Stimulated activated CD8-positive, alpha-beta memory T cell treated with anti-CD3 and anti-CD28 coated beads, Interleukin-4, amount 100 ng/mL, for 24 hours (primary cell): ENCODE data around the gene HOXA9.

ENCODE experiments used
- DNase-seq: peaks from one replicate; pipeline ENCODE4 v3.0.0-alpha.2; 2020; ENCODE audit warnings: low read depth

The HOXA9 gene

DNA sequence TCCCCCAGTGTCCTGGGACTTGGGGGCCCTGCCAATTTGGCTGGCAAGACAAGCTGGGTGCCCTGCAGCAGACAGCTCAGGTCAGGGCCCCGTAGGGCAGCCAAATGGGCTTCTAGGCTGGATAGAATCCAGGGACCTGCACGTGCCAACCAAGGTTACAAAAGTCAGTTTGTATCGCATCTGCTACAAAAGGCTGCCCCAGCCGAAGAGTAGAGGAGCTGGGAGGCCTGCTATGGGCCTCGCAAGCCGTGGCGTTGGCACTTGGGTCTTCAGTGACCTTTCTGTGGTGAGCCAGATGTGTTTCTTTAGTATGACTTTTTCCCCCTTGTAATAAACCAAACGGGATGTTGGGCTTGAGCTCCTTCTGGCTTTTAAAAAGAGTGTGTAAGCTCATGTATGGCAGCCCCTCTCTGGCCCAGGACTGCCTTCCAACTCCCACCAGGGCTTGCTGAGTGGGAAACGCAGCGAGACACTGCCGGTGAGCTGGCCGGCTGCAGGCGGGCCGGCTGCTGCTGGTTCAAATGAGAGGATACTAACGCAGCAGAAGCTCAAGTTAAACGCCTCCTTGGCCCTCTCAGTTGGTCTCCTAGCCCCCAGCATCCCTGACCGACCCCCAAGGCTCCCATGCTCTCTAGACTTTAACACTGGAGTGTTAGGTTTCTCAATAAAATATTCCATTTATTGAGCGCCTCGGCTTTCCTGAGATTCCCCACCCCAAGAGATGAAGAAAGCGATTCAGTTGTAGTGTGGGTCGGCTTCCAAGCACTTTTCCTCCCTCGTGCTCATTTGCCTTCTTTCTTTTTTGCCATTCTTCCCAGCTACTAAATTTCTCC lies 11.8 kb upstream of the HOXA9 start:
- DNase-seq: no peak

DNA sequence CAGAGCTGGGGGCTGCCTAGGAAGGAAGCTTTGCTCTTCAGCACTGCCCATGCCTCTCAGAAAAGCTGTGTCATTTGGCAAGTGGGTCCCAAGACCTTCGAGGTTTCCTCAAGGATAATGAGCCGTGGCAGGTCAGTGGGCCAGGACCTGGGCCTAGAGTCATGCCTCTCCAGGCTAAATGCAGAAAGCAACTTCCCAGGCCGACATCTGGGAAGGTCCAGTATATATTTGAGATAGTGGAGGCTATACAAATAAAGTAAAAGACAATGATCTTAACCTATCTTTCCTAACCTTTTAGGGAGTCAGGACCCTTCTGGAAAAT lies 11.1 kb upstream of the HOXA9 start:
- DNase-seq: no peak

DNA sequence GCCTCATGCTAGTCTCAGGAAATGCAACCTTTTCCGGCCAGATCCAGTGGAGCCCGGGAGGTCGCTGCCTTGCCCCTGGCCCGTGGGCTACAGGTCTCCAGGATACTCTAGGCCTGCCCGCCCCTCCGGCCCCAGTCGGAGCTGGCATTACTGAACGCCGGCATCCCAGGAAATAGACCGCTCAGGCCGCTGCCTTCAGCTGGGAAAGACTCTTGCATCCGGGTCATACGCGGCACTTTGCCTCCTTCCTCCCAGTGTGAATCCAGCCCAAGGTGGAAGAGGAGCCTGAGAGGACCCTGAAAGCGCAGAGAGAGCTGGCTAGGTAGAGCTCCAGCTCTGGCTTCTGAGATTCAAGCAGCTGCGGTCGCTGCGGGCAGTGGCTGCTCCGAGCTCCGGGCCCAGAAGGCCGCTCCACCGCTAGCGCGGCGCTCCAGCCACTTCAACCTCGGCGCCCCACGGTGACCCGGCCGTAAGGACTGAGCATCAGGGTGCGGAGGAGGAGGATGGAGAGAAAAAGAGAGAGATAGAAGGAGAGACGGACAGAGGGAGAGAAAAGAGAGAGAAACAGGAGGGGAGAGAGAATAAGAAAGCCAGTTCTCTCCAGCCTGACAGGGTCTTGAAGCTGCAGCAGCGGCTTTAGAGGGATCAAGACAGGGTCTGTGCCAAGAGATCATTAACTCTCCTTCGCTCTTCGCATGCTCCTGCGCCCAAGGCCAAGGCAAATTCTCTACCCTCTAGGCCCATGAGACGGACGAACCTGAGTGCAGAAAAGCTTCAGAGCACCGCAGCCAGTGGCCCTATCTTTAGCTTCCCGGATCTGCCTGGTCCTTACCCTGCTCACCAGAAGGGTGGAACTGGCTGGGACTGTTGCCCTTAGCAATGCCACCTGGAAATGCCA lies 10.5 kb upstream of the HOXA9 start:
- no peak for DNase-seq

DNA sequence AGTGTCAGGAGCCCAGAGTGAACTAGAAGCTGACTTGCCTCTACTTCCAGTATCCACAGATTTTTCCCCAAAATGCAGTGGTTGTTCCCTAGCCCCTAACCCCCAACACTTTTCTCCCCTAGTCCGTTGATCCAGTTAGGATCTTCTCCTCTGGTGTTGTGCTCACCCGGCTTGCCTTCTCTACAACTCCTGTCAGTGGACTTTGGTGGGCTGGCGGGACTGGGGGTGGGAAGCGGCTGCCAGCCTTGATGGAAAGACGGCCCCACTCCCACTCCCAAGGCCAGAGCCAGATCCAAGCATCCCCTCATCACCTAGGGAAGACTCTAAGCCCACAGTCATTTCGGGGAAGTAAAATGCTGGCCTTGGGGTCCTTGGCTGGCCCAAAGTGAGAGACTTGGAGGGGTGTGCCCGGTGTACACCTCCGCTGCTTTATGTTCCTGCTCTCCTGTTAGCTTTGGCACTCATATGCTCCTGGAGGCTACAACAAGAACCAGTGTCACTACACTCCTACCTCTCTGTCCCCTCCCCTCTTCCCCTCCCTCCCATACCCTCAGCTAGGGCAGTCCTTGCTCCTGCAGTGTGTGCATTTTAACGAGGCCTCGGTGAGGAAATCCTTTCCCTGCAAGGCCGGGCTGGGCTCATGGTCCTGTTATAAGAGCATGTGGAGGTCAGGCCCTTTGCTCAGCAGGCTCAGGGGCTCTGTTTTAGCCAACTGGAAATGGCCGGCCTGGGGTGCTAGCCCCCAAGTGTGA lies 9.7 kb upstream of the HOXA9 start:
- no peak for DNase-seq

DNA sequence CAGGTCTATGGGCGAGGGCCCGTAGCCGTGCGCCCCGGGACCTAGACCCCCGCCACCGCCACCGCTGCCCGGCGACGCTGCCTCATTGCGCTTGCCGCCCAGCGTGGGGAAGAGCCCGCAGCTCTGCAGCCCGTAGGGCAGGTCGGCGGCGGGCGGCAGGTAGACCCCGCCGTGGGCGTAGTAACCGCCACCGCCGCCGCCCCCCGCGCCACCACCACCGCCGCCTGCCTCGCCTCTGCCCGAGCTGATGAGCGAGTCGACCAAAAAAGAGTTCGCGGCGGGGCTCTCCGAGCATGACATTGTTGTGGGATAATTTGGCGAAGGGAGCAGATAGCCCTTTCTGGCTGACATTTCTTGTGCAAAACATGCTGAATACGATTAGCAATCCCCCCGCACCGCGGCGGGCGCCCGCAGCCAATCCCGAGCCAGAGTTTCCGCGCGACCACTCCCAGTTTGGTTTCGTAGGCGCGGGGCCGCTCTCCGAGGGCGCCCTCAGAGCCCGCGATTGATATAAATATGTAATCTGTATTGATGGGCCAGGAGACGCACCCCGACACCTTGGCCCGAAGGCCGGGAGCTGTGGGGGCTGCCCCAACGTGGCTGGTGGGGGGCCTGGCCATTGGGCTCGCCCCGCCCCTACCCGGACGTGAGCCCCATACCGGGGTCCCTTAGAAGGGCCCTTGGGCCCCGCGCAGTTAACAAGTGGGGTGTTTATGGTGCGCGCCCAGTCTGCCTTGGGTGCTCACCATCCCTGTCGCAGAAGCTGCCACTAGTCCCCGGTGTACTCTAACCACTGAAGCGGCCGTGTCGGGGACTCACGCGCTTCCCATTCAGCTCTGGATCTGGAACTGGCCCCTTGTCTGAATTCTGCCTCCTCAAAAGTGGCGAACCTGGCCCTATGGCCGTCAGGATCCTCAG lies 8.9 kb upstream of the HOXA9 start, which contains the start of gene HOXA10:
Gene HOXA10 (minus strand): TSS at position 365 of the 918 bp plus-strand sequence. CDS start 14 bp downstream, at position 351.
- no peak for DNase-seq

DNA sequence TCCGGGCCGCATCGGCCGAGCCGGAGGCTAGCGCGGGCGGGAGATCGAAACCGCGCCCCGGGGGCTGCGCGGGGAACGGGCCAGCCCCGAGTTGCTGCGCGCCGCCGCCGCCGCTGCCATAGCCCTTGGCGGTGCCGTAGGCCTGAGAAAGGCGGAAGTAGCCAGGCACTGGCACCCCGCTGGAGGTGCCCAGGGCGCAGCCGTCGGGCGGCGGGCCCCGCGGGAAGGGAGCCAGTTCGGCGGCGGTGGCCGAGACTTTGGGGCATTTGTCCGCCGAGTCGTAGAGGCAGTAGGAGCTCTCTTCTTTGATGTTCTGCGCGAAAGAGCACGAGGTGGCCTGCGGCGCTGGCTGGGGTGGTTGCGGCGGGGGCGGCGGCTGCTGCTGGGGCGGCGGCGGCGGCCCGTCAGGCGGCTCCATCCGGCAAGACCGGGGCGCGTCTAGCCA lies 8.2 kb upstream of the HOXA9 start:
- DNase-seq: no peak

DNA sequence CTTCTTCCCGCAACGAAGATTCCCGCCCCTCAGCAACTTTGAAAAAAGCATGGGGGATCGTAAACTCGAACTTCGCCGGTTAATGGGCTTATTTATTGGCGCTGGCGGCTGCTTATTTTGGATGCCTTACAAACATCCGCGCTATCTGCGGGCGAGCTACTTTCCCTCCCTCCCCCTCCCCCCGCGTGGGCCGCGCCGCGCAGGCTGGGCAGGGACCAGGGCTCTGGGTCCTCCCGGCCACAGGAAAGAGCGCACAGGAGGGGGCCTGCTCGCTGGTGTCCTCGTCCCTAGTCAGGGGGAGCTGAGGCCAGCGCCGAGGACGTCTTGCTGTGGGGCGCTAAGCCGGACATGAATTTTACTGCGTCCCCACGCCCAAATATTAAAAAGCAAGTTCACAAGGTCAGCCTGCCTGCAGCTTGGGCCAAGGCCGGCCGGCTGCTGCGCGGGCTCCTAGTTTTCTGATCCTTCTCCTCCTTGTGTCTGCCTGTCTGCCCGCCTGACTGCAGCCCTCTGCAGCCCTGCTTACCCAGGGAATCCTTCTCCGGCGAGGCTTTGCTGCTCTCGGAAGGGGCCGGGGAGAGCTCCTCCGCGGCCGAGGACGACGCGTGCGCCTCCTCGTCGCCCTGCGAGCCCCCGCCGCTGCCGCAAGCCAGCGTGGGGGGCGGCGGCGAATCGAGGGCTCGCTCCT lies 7.6 kb upstream of the HOXA9 start:
- DNase-seq: no peak

DNA sequence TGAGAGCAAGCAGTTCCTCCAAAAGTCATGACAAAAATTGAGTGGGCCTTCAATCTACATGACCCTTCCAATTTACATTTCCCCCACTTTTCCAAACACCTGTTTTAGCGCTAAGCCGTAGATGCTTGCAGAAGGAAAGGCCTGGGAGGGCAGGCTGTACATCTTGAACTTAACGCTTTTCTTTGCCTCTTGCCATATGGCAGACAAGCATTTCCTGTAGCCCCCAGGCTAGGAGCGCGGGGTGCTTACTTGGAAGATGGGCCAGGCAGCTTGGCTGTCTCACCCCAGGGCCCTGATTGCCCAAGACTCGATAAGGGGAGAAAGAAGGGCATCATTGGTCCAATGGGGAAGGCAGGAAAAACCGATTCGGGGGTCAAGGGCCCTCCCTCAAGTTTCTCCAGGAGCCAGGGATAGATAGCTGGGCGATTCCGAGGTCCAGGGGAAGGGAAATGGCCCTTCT lies 7.0 kb upstream of the HOXA9 start:
- no peak for DNase-seq

DNA sequence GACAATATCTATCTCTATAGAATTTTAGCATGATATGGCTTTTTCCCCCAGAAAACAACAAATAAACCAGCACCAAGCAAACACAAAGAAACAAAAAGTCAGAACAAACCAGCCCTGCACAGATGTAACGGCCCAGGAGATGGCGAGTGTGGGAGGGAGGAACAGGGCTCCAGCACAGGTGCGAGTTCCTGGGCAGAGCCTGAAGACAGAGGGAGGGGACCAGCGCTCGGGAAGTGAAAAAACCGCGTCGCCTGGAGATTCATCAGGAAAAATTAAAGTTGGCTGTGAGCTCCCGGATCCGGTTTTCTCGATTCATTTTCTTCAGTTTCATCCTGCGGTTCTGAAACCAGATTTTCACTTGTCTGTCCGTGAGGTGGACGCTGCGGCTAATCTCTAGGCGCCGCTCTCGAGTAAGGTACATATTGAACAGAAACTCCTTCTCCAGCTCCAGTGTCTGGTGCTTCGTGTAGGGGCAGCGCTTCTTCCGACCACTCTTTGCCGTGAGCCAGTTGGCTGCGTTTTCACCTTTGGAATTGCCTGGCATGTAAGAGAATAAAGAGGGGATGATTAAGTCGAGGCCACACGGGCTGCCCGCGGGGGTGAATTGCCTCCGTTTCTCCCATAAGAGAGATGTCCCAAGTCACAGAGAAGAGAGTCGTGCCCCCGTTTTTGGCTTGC lies 6.4 kb upstream of the HOXA9 start:
- DNase-seq: no peak

DNA sequence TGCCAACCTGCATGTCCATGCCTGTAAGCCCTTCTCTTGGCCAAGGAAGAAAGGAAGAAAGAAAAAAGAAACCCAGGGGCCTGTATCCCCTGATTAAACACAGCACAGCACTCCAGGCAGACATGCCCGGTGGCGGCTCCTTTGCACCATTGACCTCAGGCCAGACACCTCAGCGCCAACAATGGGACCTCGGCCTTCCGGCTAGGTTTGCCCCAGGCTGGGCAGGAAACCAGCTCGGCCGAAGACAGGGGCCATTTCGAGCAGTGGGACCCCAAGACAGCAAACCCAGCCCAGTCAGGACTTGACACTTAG lies 5.9 kb upstream of the HOXA9 start:
- no peak for DNase-seq

DNA sequence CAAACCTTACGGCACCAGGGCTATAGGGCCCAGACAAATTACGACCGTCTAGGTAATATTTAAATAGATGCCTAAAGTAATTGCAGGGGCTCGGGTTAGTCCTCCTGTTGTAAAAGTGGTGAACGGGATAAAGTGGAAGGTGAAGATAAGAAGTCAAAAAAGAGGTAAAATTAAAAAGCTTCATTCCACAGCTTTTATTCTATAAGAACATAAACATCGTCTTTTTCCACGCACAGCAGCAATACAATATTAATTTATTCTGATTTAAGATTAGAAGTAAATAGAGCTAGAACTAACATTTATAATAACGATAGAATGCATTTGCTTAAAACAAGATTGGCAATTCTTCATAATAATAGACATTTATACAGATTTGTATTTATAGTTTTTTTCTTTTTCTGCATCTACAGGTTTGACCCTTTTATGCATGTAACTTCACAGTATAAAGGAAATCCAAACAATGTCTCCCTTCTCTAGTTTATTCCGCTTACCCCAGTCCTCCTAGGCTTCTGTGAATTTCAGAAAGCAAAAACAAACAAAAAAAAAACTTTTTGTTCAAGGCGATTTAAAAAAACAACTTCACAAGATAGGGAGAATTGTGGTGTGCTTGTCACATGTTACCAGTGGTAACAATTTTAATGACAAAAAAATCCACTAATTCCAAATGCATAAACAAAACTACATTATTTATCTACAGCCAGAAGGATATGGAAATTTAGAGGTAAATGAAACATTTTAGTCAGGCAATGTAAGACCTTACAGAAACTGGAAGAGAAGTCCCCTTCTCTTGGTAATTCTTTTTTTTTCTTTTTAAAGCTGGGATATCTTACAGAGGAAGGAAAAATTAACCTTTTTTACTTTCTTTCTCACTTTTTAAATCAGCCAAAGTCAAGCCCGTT lies 5.3 kb upstream of the HOXA9 start:
- DNase-seq: no peak

DNA sequence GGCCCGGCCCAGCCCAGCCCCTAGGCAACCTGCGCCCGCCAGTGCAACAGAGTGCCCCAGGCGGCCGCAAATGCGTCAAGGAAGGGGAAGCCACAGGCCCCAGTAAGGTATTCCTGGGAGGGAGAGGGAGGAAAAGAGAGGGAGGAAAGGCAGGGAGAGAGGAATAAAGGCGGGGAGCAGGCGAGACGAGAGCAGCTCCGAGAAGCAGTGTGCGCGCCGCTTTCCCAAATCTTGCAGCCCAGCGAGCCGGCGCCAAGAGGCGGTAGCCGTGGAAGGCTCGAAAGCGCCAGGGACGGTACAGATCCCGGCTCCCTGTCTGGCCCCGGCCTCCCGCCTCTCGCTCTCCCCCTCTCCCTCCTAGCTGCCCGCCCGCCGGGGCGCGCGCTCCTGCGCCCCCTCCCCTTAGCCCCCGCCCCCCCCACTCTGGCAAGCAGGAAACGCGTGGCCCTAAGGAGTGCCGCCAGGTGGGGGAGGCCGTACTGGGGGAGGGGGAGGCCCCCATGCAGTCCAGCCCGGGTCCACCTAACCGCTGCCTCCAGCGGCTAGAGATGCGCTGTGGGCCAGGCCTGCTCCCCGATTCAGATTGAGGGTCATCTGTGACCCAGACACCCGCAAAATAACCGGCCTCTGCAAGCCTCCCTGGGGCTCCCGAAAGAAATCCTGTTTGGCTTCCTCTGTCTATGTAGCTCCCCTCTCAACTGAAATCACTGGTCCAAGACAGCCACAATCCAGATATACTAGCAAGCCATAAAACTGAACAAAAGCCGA lies 4.5 kb upstream of the HOXA9 start:
- no peak for DNase-seq

DNA sequence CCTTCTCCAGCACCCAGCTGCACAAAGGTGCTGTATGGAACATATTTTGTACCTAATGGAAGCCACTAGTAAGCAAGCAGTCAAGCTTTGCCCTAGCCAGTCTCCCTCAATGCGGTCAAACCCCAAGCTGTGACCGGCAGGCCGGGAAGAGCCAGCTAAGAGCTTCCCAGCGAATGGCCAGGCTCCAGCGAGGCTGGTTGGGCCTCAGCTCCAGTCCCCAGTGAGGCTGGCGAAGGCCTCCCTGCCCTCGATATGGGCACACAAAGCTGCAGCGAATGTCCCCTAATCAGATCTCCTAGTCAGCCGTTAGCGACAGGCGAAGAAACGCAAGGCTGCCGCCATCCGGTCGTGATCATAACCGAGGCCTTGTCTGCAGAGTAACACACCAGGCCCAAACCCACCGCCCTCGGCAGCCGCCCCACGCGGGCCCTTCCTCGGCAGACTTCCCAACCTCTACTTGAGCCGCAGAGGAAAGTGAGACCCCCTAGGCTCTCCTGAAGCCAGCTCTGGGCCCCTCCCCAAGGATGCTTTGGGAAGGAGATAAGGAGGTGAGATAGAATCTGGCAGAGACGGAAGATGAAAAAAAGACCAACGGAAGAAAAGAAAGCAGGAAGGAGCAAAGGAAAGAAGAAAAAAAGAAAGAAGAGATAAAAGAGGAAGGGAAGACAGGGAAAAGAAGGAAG lies 3.1 kb upstream of the HOXA9 start:
- DNase-seq: no peak

DNA sequence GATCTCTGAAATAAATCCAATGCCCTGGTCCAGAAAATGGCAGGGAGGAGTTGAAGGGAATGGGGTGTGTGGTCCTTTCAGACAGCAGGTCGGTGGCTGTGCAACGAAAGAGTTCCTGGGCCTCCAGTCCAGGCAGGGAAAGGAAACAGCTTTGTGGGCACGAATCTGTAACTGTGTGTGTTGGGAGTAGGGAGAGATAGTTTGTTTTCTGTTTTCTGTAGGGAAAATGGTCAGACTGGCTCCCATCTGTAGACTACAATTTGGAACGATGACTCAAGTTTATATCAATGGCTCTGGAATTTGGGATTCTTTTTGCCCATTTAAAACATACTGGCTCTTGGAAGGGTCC lies 2.6 kb upstream of the HOXA9 start:
- DNase-seq: no peak

DNA sequence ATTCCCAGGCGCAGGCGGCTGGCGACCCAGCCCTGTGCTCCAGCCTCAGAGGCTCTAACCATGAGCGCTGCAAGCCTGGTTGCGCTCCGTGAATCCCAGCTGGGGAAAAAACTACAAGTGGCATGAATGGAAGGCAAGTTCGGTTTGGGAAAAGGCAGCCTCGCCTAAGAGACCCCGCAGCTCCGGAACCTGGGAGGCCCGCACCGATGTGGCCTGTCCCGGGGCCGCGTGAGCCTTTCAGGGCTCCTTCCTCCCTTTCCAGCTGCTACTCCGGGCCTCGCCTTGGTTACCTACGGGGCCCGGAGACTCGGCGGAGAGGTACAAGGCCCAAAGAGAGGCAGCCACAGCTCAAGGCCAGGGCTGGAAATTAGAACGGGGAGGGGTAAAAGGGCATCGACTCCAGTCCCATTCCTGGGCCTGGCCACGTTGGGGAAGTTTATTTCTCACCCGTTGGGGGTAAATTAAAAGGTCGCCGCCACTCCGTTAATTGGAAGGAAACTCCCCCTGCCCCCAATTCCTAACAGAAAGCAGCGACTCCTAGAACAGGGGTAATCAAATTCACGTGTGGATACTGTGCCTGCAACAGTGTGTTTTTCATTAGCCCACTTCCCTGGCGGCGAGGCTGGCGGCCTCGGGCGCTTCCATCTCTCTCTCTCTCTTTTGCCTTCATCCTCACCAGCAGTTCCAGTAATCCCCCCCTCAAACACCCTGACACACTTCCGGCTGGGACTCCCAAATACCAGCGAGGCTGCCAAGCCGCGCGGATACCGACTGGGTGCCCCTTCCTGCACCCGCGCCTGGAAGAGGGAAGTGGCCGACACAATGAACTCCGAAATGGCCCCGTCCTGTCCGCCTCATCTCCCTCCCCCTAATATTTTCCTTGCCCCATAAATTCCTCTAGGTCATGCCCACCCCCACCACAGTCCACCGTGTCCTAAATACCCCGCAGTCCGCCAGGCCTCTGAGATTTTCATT lies 1.5 kb upstream of the HOXA9 start:
- DNase-seq: no peak

DNA sequence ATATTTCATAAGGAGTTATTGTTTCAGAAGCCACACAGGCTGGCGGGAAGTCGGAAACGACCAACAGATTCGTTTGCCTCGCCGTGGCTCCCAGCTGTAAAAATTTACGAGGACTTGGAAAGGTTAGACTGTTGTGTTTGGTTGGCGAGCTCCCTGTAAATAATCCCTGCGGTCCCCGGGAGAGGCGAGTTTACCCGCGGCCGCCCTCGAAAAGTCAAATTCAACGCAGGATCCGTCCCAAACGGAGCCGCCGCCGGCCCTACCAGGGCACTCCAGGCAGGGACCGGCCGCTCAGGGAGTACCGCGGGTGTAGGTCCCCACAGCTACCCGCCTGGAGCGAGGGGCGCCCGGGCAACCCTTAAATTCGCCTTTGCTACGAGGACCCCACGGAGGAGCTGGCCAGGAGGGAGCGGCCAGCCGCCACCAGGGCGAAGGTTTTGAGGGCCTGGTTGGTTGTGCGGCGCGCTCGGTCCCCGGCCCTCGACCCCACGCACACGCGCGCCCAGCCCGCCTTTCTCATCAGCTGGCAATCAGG lies 726 bp upstream of the HOXA9 start:
- DNase-seq: no peak
